GM18867 (cell line): ENCODE measurements around the gene YPEL5.
"Not testable (repeated sequence)": the region's sequence is repeated elsewhere in the genome, so short reads cannot be mapped to it uniquely, and the experiment has no call there.

ENCODE experiments used
- ATAC-seq: cut with Tn5 transposase; IDR thresholded peaks from one replicate; pipeline ENCODE4 v1.9.1; 2021; ENCODE audit warnings: mild to moderate bottlenecking, moderate library complexity; ENCODE audit not compliant: unreplicated experiment

YPEL5 gene

GRCh38 chr2:30136764-30137444 is 9.9 kb upstream of the YPEL5 start:
- no peak for ATAC-seq

GRCh38 chr2:30139131-30139870 is 7.5 kb upstream of the YPEL5 start:
- ATAC-seq: peak; percentile 70

- no peak for ATAC-seq
Measured at GRCh38 chr2:30141136-30141535, 5.7 kb upstream of the YPEL5 start.

GRCh38 chr2:30144260-30144659 is 2.5 kb upstream of the YPEL5 start:
- no peak for ATAC-seq

- ATAC-seq: not testable (repeated sequence)
Measured at GRCh38 chr2:30144951-30145350, 1.9 kb upstream of the YPEL5 start.

- ATAC-seq: no peak
Measured at GRCh38 chr2:30145826-30146336, 926 bp upstream of the YPEL5 start.

GRCh38 chr2:30147196-30147714 is 448 bp downstream of the YPEL5 start:
- peak; percentile 2 for ATAC-seq

- peak; percentile 29 for ATAC-seq
Measured at GRCh38 chr2:30147715-30148610, 1.2 kb downstream of the YPEL5 start.

GRCh38 chr2:30148850-30149249 is 2.0 kb downstream of the YPEL5 start:
- no peak for ATAC-seq

GRCh38 chr2:30149513-30149912 is 2.7 kb downstream of the YPEL5 start:
- no peak for ATAC-seq

GRCh38 chr2:30149976-30150375 is 3.2 kb downstream of the YPEL5 start:
- ATAC-seq: no peak

GRCh38 chr2:30150786-30151185 is 4.0 kb downstream of the YPEL5 start:
- no peak for ATAC-seq

GRCh38 chr2:30152385-30152784 is 5.6 kb downstream of the YPEL5 start:
- ATAC-seq: no peak

GRCh38 chr2:30155202-30155601 is 8.4 kb downstream of the YPEL5 start:
- ATAC-seq: no peak

- ATAC-seq: no peak
Measured at GRCh38 chr2:30155889-30156658, 9.3 kb downstream of the YPEL5 start.

GRCh38 chr2:30157616-30158015 is 10.8 kb downstream of the YPEL5 start:
- ATAC-seq: no peak

- ATAC-seq: no peak
Measured at GRCh38 chr2:30159766-30160165, 13.0 kb downstream of the YPEL5 start.

GRCh38 chr2:30161929-30162706 is 15.3 kb downstream of the YPEL5 start:
- no peak for ATAC-seq

GRCh38 chr2:30162806-30163205 is 16.0 kb downstream of the YPEL5 start:
- no peak for ATAC-seq
